EL (cell line): ENCODE results near the gene KIF11.

ENCODE experiments used
- DNase-seq: peaks from one replicate; pipeline ENCODE4 v3.0.0-alpha.2; 2016

The KIF11 gene

GRCh38 chr10:92688573-92688926 lies 95.6 kb downstream of the KIF11 start:
- no peak for DNase-seq

DNA sequence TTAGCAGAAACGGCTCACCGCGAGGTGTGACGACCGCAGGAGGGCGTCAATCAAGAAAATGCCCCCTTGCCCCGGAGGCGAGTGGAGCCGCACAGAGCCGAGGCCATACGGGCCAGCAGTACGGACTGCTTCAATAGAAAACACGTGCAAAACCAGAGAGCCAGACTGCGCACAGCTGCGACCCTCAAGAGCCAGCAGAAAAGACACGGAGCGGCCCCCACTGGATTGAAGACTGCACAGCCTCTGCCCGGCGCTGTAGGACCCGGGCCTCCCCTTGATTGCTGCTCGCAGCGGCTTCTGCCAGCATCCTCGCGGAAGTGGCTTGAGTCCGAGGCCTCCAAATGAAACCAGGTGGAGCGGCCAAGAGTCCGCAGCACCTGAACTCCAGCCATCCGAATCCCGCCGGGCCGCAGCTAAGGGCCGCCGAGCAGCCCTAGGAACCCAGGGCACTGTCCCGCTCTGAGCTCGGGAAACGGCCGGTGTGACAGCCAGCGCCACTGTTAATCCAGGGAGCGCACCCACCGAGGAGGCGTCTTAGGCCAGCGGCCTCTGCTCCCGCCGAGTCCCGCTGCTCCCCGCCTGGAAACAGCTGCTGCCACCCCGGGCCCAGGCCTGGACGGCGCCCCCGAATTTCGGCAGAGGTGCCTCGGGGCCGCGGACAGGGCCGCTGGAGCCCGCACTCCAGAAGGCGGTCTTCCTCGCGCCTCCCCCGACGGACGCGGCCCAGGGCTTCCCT lies 96.2 kb downstream of the KIF11 start:
- peak; percentile 50 for DNase-seq

DNA sequence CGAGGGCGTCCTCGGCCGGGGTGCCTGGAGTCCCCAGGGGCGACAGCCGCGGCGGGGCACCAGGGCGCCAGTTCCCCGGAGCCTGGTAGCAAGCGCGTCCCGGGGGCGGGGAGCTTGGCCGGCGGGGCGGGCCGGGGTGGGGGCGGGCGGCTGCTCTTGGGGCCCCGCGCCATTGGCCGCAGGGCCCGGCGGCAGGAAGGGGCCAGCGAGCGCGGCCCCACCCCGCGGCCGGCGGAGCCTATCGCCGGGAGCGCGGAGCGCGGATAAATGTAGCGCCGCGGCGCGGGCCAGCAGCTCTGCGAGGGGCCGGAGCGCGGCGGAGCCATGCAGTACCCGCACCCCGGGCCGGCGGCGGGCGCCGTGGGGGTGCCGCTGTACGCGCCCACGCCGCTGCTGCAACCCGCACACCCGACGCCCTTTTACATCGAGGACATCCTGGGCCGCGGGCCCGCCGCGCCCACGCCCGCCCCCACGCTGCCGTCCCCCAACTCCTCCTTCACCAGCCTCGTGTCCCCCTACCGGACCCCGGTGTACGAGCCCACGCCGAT lies 96.8 kb downstream of the KIF11 start, which contains the start of gene HHEX:
Gene HHEX (plus strand): TSS at position 293 of the 548 bp plus-strand sequence. CDS start 32 bp downstream, at position 325.
- DNase-seq: peak; percentile 82

DNA sequence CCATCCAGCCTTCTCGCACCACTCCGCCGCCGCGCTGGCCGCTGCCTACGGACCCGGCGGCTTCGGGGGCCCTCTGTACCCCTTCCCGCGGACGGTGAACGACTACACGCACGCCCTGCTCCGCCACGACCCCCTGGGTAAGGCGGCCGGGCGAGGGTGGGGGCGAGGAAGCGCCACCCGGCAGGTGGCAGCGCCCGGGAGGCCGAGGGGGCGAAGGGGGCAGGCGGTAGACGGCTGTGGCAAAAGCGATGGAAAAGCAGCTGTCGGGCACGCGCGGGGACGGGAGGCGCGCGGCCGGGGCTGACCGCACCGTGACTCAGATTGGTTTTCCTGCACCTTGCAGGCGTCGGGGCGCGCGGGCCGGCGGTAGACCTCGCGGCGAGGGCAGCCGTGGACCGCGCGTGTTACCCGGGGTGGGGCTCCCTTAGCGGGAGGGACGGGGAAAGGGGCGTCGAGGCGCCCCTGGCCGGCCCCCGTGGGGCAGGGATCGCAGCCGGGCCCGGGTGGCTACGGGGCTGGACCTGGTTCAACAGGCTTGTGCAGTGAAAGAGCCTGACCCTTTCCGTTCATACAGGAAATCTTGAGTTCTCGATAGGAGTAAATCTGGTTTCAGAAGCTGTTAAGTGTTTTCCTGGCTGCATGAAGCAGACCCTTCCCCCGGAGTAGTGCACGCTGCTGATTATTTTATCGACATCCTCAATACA lies 97.4 kb downstream of the KIF11 start:
- peak; percentile 77 for DNase-seq

GRCh38 chr10:92690915-92691590 lies 98.1 kb downstream of the KIF11 start:
- no peak for DNase-seq

DNA sequence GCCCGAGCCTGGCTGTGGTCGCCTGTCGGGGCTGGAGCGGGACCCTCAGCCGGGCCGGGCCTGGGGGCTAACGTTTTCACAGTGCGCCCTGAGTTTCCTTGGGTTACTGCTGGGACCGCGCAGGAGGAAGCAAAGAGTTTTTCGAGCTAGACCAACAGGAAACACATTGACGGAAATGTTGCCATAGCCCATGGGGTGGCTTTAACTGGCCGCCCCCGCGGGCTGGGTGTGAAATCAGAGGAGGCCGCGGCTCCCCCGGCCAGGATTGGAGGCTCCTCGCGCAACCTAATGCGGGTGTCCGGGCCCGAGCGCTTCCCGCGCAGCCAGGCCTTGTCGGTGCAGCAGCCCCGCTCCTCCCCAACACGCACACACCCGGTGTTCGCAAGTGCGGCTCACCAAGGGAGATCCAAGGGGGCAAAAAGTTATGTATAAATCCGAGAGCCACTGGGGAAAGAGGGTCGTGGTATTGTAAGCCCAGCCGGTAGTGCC lies 98.7 kb downstream of the KIF11 start:
- DNase-seq: no peak

DNA sequence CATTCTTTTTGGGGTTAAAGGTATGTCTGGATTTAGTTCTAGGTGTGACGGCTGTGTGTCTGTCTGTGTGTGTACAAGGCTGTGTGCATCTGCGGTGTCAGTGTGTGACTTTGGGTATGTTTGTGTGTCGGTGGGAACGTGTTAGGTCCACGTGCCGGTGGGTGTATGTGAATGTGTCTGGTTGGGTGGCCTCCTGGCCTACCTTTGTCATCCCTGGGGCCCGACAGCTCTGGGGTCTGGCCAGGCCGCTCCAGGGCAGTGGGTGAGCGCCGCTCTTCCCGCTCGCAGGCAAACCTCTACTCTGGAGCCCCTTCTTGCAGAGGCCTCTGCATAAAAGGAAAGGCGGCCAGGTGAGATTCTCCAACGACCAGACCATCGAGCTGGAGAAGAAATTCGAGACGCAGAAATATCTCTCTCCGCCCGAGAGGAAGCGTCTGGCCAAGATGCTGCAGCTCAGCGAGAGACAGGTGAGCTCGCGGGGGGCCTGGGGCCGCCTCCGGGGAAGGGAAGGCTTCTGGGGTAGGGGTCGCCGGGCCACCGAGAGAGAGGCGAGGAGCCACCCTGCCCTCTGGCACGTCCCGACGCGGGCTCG lies 99.2 kb downstream of the KIF11 start:
- DNase-seq: no peak

DNA sequence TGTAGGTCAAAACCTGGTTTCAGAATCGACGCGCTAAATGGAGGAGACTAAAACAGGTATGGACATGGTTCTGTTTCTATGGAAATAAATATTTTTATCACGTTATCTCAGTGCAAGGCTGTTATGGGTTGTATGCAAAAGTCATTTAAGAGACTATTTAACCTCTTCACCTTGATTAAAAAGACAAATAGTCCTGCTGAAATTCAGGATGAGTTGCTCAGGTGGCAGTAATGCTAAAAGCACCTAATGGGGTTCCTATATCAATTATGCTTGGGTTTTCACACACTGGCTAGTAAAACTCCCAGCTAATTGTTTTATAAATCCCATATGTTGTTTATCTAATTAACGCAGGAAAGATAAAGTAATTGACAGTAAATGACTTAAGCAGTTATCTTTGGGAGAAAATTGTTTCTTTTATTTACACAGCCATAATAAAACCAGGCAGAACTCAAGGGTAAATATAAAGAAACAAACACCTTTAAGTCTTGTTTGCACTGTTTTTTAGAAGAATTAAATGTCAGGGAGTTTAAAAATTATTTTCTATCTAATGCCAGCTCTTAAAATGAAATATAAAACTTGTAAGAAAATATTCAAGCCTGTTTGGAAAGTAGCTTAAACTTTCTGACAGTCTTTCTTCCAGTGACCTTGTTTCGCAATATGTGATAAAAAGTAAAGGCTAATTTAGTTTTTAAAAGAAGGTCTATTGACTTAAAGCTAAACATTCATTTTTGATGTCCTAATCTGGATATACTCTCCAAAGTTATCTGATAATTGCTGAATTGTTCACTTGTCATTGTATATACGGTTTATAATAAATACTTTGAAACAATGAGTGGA lies 100.0 kb downstream of the KIF11 start:
- no peak for DNase-seq

DNA sequence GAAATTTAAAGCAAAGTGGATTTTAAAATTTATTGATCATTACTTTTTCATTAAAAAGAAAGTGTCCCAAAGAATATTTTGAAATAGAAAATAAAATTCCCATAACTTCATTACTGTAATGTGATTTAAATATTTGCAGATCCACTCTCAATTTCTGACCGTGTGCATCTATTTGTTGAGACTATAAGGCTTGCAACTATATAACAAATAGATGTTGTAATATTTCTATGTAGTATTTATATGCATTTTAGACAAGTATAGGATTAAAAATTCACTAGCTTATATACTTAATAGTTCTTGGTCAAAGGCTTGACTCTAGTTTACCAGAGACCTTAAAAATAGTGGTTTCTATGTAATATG lies 100.6 kb downstream of the KIF11 start:
- no peak for DNase-seq

DNA sequence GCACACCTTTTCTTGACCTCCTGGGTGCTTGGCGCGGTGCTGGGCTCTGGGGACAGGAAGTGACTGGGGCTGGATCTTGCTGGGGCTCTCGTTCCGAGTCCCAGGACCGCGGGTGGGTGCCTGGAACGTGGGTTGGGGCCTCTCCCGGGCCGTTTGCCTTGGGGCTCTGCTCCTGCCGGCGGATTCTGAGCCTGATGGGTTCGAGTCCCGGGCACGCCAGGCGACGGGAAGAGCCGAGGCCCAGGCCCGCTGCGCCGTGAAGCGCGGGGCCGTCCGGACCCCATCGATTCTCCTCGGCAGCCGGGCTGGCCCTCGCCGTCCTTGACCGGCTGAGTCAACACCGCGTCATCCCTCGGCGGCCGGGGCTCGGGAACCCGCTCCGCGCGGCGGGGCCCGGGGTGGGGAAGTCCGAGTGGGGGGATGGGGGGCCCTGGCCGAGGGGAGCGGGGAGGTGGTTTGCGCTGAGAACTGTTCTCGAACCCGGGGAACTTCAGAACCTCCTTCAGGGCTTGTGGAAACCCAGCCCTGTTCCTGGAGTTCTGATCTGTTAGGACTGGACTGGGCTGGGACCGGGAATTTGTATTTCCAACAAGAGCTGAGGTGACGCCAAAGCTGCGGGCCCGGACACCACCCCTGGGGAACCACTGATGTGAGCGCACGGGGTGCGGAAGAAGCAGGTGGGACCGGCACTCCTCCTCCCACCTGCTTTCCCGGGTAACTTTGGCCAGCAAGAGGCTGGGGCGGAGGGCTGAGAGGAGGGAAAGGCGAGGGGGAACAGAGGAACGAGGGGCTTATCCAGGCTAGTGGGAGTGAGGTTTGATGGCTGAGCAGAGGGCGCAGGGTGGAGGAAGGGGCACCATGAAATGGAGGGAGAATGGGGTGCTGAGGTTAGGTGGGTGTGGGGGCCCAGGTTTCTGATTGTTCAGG lies 103.0 kb downstream of the KIF11 start:
- DNase-seq: peak; percentile 73

DNA sequence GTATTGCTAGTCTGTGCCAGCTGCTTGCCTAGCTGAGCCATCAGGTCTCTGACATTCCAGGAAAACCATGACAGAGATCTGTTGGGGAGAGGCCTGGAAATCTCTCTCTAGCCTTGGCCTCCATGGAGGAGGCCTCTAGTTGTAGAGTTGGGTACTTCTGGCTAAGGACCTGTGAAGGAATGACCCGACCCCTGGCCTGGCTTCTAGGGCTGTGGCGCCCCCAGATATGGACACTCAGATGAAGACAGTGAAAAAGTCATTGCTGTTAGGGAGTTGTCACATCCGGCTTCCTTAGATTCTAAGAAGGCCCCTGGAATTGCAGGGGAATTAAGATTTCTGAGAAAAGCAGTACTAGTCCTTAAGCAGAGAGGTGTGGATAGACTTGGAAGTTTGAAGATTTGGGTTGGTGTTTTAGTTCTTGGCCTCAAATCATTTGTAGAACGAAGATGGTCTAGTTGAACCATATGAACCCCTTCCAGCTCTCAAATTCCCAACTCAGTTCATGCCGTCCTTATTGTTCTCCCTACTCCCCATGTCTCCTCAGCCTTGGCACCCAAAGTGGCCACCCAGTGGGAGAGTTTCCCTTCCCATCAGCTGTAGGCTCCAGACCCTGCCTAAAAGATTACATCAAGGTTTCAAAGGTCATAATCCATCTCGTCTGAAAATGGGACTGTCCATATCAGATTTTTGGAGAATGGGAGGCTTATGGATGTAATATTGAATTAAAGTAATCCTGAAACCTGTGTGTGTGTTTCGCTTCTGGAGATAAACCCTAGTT lies 103.9 kb downstream of the KIF11 start:
- peak; percentile 21 for DNase-seq

DNA sequence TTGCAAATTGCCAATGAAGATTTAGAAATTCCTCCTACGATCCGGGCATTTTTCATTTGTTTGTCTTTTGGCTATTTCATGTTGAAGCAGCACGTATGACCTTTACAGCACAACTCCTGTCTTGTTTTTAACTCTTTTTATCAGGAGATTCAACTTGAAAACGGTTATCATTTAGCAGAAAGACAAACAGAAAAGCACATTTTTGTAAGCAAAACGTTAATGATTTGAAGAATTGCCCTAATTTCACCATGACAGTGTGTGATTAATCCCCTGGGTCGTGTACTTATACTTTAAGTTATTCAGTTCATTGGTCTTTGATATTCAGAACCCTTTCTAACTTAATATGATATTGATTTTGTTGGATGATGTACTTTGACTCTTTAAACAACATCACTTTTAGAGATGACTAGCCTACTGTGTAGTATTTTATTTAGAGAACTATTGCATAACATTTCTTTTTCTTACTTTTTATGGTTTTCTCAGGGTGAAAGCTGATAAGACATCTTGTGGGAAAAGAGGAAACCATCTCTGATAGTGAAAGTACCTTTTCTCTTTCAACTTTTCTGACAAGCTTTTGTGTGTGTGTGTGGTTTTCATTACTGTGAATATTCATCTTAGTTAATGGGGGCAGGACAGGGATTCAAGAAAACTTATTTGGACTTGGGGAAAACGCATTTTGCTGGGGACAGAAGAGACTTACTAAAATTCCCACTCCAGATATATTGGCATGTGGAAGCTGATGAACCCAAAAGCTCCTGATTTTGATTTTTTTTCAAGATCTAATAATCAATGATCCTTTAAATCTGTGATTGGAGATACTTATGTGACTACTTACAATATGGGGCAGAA lies 105.0 kb downstream of the KIF11 start:
- no peak for DNase-seq

GRCh38 chr10:92699193-92699517 lies 106.2 kb downstream of the KIF11 start:
- DNase-seq: no peak

DNA sequence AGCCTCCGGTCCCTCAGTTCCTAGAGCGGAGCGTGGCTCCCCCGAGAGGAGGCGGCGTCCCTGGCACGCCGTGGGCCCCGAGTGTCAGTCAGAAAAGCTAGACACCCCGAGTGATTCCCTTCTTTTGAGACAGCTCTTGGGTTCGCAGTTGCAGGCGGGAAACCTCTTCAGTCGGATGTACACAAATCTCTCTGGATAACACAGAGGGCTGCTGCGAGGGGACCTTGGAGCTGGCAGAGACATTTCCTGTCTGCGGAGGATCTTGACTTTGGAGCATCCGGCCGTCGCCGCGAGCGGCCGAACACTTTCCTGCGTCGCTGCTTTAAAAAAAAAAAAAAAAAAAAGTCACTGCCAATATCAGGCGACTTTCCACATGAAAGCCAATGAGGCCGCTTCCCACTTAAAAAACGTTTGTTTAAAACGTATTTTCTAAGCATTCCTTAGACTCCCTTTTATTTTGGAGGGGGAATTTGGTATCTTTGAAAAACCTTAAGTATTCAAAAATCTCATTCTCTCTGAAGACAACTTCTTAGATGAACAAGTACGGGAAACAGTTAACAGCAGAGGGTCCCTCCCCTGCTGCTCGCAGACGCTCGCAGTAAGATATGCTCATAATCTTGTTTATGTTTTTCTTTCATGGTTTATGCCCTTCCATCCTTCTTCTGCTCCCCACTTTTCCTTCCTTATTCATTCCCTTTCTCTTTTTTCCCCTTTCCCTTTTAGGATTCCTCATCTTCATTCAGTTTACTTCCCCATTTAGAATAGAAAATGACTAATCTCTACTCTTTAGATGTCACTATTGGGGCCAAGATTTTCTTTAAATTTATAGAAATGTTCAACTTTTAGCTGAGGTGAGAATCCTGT lies 106.8 kb downstream of the KIF11 start:
- peak; percentile 71 for DNase-seq

DNA sequence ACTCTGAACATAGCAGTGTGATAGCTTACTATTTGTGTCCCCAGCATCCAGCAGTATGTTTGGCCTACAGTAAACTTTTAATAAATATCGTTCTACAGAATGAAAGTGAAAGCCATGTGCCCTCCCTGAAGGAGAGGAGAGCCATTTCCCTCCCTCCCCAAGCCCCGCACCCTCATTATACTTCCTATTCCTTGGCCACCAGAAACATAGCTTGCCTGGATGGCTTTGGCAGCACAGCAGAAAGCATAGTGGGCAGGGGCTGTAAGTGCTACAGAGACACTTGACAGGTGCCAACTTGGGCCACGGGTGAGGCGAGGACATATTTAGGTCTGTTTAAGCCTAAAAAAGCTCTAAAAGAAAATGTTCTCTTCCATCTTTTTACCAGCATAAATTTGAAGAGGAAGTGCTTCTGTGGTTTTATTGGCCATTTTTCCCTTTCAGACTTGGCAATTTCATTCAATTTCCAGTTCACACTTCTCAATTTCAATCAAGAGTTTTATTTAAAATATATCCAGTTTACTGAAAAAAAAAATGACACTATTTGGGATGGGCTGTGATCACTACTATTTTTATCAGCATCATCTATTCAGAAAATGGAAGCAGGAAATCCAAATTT lies 109.5 kb downstream of the KIF11 start:
- no peak for DNase-seq
